ENCODE results near the gene DGKD. TPM values are rescaled to one million over a fixed set of nuclear protein-coding genes. Genes with fewer than 3 reads are reported as not detected.

DGKD gene
- total RNA-seq, 1 donor from 2014 or later, result 10.3 TPM

GRCh38 chr2:233442028-233442310 lies 87.7 kb downstream of the DGKD start:
- no peak overlapping the region for H3K4me3 ChIP-seq (ENCODE audit: low read depth, low read length)
- no peak for DNase-seq (ENCODE audit: low read depth)
- TF ChIP-seq CTCF (conservative IDR thresholded peaks at IDR 0.05; ENCODE audit: low read depth, low read length), result no peak

GRCh38 chr2:233443511-233444183 lies 89.4 kb downstream of the DGKD start:
- peak; percentile 22 for DNase-seq (ENCODE audit: low read depth)
- peak; percentile 90 for TF ChIP-seq CTCF (conservative IDR thresholded peaks at IDR 0.05; ENCODE audit: low read depth, low read length)
- H3K4me3 ChIP-seq (ENCODE audit: low read depth, low read length), result no peak overlapping the region

GRCh38 chr2:233444501-233444900 lies 90.2 kb downstream of the DGKD start:
- TF ChIP-seq CTCF (conservative IDR thresholded peaks at IDR 0.05; ENCODE audit: low read depth, low read length), result no peak
- no peak overlapping the region for H3K4me3 ChIP-seq (ENCODE audit: low read depth, low read length)
- no peak for DNase-seq (ENCODE audit: low read depth)

- no peak for TF ChIP-seq CTCF (conservative IDR thresholded peaks at IDR 0.05; ENCODE audit: low read depth, low read length)
- no peak overlapping the region for H3K4me3 ChIP-seq (ENCODE audit: low read depth, low read length)
- no peak for DNase-seq (ENCODE audit: low read depth)
These were observed 91.0 kb downstream of the DGKD start for GRCh38 chr2:233445152-233445830.

GRCh38 chr2:233446121-233446520 lies 91.8 kb downstream of the DGKD start:
- no peak for DNase-seq (ENCODE audit: low read depth)
- no peak for TF ChIP-seq CTCF (conservative IDR thresholded peaks at IDR 0.05; ENCODE audit: low read depth, low read length)

GRCh38 chr2:233446606-233447305 lies 92.5 kb downstream of the DGKD start:
- DNase-seq (ENCODE audit: low read depth), result no peak
- no peak overlapping the region for H3K4me3 ChIP-seq (ENCODE audit: low read depth, low read length)
- TF ChIP-seq CTCF (conservative IDR thresholded peaks at IDR 0.05; ENCODE audit: low read depth, low read length), result no peak

More at GRCh38 chr2:233446121-233446520, 91.8 kb downstream of the DGKD start:
- no peak overlapping the region for H3K4me3 ChIP-seq (ENCODE audit: low read depth, low read length)
